ENCODE measurements around the gene NPAS3. TPM values are rescaled to one million over a fixed set of nuclear protein-coding genes. Genes with fewer than 3 reads are reported as not detected.

NPAS3 gene
- polyA plus RNA-seq, 2 of the 4 experiments (the other 2 are of a cell fraction) = not detected

- H3K9me3 ChIP-seq = no peaks in the 10 kb centered on the region
- no peak overlapping the region for H3K27ac ChIP-seq
- WGBS (ENCODE audit: missing lambda C conversion rate) = 6% methylated on average over 5 of the region's 5 CpGs
- POLR2A ChIA-PET = no interaction called here
- DNase-seq (ENCODE audit: low read depth in 1 of 2, low spot score in 1 of 2) (no peak), ATAC-seq (no peak), FAIRE-seq (no peak)
- no peaks in the 10 kb centered on the region for H3K4me1 ChIP-seq
- H3K4me2 ChIP-seq = no peak overlapping the region
- CTCF ChIA-PET = no interaction called here
- no peak for TF ChIP-seq RFX5 (IDR thresholded peaks at IDR 0.05)
- TF ChIP-seq KDM5A (IDR thresholded peaks at IDR 0.05) = no peak
- TF ChIP-seq HDAC2 (IDR thresholded peaks at IDR 0.05) = no peak
- TF ChIP-seq POLR2AphosphoS2 (conservative IDR thresholded peaks at IDR 0.05; ENCODE audit: low read length) = no peak
- TF ChIP-seq SREBF2 (IDR thresholded peaks at IDR 0.05) = no peak
- no peak for TF ChIP-seq CEBPB (IDR thresholded peaks at IDR 0.05)
- no peak overlapping the region for H3K4me3 ChIP-seq
Measured at GRCh38 chr14:33026850-33027430, 88.3 kb downstream of the NPAS3 start.

DNA sequence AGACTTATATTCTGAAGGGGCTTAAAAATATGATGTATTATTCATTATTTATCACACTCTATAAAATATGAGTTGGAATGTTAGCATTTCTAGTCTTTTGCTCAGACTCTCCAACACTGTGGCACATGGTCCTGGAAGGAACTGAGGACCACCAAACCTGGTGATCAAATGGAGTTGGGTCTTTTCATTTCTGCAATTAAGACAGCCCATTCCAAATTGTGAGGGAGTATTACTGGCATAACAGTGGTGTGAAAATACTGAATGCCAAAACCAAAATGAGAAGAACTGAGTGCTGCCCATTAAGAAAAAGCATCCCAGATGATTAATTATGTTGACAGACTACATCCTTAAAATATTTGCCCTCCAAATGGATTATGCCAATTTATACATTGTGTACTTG lies 90.8 kb downstream of the NPAS3 start:
- ATAC-seq (no peak), DNase-seq (ENCODE audit: low read depth in 1 of 2, low spot score in 1 of 2) (no peak), FAIRE-seq (no peak)
- Histone ChIP-seq H3K9me3 (no peaks in the 10 kb centered on the region), H3K4me3 (no peak overlapping the region), H3K4me1 (no peaks in the 10 kb centered on the region), H3K4me2 (no peak overlapping the region), H3K27ac (no peak overlapping the region)
- POLR2A ChIA-PET = no interaction called here
- TF ChIP-seq RFX5 (IDR thresholded peaks at IDR 0.05) = no peak
- no peak for TF ChIP-seq FOXS1 (CRISPR knock-in tag; IDR thresholded peaks at IDR 0.05)
- TF ChIP-seq CHD4 (IDR thresholded peaks at IDR 0.05; ENCODE audit: borderline replicate concordance) = no peak
- TF ChIP-seq PHF8 (IDR thresholded peaks at IDR 0.05; ENCODE audit: borderline replicate concordance, low read depth) = no peak
- TF ChIP-seq, protein P1, sequence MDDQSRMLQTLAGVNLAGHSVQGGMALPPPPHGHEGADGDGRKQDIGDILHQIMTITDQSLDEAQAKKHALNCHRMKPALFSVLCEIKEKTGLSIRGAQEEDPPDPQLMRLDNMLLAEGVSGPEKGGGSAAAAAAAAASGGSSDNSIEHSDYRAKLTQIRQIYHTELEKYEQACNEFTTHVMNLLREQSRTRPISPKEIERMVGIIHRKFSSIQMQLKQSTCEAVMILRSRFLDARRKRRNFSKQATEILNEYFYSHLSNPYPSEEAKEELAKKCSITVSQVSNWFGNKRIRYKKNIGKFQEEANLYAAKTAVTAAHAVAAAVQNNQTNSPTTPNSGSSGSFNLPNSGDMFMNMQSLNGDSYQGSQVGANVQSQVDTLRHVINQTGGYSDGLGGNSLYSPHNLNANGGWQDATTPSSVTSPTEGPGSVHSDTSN (IDR thresholded peaks at IDR 0.05) = no peak
- TF ChIP-seq ZC3H11A (IDR thresholded peaks at IDR 0.05) = no peak
- no peak for TF ChIP-seq POLR2A (IDR thresholded peaks at IDR 0.05; ENCODE audit: low read length)
- no peak for TF ChIP-seq RAD21 (conservative IDR thresholded peaks at IDR 0.05 in 1 of 2, IDR thresholded peaks at IDR 0.05 in 1 of 2)
- TF ChIP-seq CBX8 (IDR thresholded peaks at IDR 0.05) = no peak
- TF ChIP-seq MYC (IDR thresholded peaks at IDR 0.05; ENCODE audit: borderline replicate concordance, low read length) = no peak
- no peak for TF ChIP-seq NPAS2 (CRISPR knock-in tag; IDR thresholded peaks at IDR 0.05; ENCODE audit: borderline replicate concordance)
- no peak for TF ChIP-seq CEBPB (IDR thresholded peaks at IDR 0.05)
- no peak for TF ChIP-seq CTCF (IDR thresholded peaks at IDR 0.05)
- no peak for TF ChIP-seq FOSL2 (IDR thresholded peaks at IDR 0.05)
- no peak for TF ChIP-seq FOSL2 (CRISPR knock-in tag; IDR thresholded peaks at IDR 0.05)
- TF ChIP-seq NFE2L2 (conservative IDR thresholded peaks at IDR 0.05; ENCODE audit: low read length) = no peak
- no peak for TF ChIP-seq GATA3 (IDR thresholded peaks at IDR 0.05; ENCODE audit: borderline replicate concordance)
- no peak for TF ChIP-seq MAX (IDR thresholded peaks at IDR 0.05)
- TF ChIP-seq BCL3 (IDR thresholded peaks at IDR 0.05) = no peak
- TF ChIP-seq JUNB (IDR thresholded peaks at IDR 0.05) = no peak
- no peak for TF ChIP-seq NR3C1 (IDR thresholded peaks at IDR 0.05)
- CTCF ChIA-PET = no interaction called here

Measured in A549 (cell line).